ENCODE data around the gene ZNF664.

The ZNF664 gene

GRCh38 chr12:124024263-124024678 is 51.3 kb downstream of the ZNF664 start:
- H2BK5ac ChIP-seq (ENCODE audit: low read length), result no peak overlapping the region
- H2AK5ac ChIP-seq (ENCODE audit: low read depth, low read length), result no peak overlapping the region
- H3K4me3 ChIP-seq (ENCODE audit: low read length in 2 of 2), result no peak overlapping the region
- H3K36me3 ChIP-seq (replicated peaks in 1 of 2; ENCODE audit: control insufficient read depth in 2 of 2, insufficient read depth in 2 of 2, low read length in 2 of 2), result no peaks in the 10 kb centered on the region
- H4K8ac ChIP-seq (ENCODE audit: low read depth, low read length), result no peak overlapping the region
- H3K27ac ChIP-seq (replicated peaks; ENCODE audit: low read length), result no peak overlapping the region
- no peak overlapping the region for H3K4me2 ChIP-seq (ENCODE audit: insufficient read depth, low read length, poor library complexity, severe bottlenecking)
- no peak overlapping the region for H2BK120ac ChIP-seq (ENCODE audit: low read depth, low read length)
- no peak overlapping the region for H3K23ac ChIP-seq (ENCODE audit: low read depth, low read length, poor library complexity)
- no CpG with 5 or more reads among the region's 8 CpGs for WGBS, 2 donors (ENCODE audit: extremely low coverage in 2 of 2, insufficient read length in 2 of 2, insufficient replicate concordance in 1 of 2)
- no peak overlapping the region for H3K18ac ChIP-seq (ENCODE audit: low read length)
- H3K79me1 ChIP-seq (ENCODE audit: low read depth, low read length), result no peaks in the 10 kb centered on the region
- H3K9me3 ChIP-seq (replicated peaks in 1 of 2; ENCODE audit: control insufficient read depth in 2 of 2, insufficient read depth in 1 of 2, low read depth in 1 of 2, low read length in 2 of 2), result peaks cover 0 to 4% of the 10 kb centered on the region in 2 donors
- H3K9ac ChIP-seq (ENCODE audit: low read depth, low read length, poor library complexity), result no peak overlapping the region
- no peak overlapping the region for H4K91ac ChIP-seq (ENCODE audit: low read depth, low read length, poor library complexity)
- DNase-seq (ENCODE audit: low spot score), result no peak
- no peaks in the 10 kb centered on the region for H3K27me3 ChIP-seq (ENCODE audit: control insufficient read depth in 3 of 3, insufficient read depth in 3 of 3, low read depth in 1 of 3, low read length in 3 of 3)
- H3K4me1 ChIP-seq (ENCODE audit: control insufficient read depth in 2 of 2, insufficient read depth in 1 of 2, low read depth in 1 of 2, low read length in 2 of 2), result peaks cover 3 to 8% of the 10 kb centered on the region in 2 donors
- no peak overlapping the region for H2BK12ac ChIP-seq (ENCODE audit: low read length)
- H2BK15ac ChIP-seq (ENCODE audit: low read length), result no peak overlapping the region
- no peak overlapping the region for H3K4ac ChIP-seq (ENCODE audit: low read length)
- no peak overlapping the region for H3K14ac ChIP-seq (ENCODE audit: low read length)
- H2AFZ ChIP-seq (ENCODE audit: low read length), result no peak overlapping the region

DNA sequence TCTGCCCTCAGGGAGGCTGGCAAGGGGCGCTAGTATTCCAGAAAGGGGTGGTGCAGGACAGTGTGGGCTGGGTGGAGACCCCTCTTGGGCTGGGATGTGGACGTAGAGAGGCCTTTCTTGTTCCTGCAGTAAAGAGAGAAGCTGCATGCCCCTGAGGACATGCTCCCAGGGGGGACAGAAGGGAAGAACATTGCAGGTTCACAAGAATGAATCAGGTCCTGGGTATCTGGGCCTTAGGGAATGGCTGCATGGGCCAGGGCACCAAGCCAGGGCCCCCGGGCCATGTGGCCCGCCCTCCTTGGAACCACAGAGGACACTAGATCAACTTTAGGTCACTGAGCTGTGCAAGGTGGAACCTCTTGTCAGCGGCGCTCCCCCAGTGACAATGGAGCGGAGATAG is 51.8 kb downstream of the ZNF664 start:
- Histone ChIP-seq H3K9me3 (replicated peaks in 1 of 2; ENCODE audit: control insufficient read depth in 2 of 2, insufficient read depth in 1 of 2, low read depth in 1 of 2, low read length in 2 of 2) (peaks cover 0 to 4% of the 10 kb centered on the region in 2 donors), H3K9ac (ENCODE audit: low read depth, low read length, poor library complexity) (no peak overlapping the region), H4K8ac (ENCODE audit: low read depth, low read length) (no peak overlapping the region), H3K36me3 (replicated peaks in 1 of 2; ENCODE audit: control insufficient read depth in 2 of 2, insufficient read depth in 2 of 2, low read length in 2 of 2) (no peaks in the 10 kb centered on the region), H2BK15ac (ENCODE audit: low read length) (no peak overlapping the region), H3K4me3 (ENCODE audit: low read length in 2 of 2) (no peak overlapping the region), H3K4me1 (ENCODE audit: control insufficient read depth in 2 of 2, insufficient read depth in 1 of 2, low read depth in 1 of 2, low read length in 2 of 2) (peaks cover 3 to 8% of the 10 kb centered on the region in 2 donors), H3K4me2 (ENCODE audit: insufficient read depth, low read length, poor library complexity, severe bottlenecking) (no peak overlapping the region), H2AFZ (ENCODE audit: low read length) (no peak overlapping the region), H3K27ac (replicated peaks; ENCODE audit: low read length) (no peak overlapping the region), H3K23ac (ENCODE audit: low read depth, low read length, poor library complexity) (no peak overlapping the region), H3K4ac (ENCODE audit: low read length) (no peak overlapping the region), H3K18ac (ENCODE audit: low read length) (no peak overlapping the region), H2BK12ac (ENCODE audit: low read length) (no peak overlapping the region), H3K27me3 (ENCODE audit: control insufficient read depth in 3 of 3, insufficient read depth in 3 of 3, low read depth in 1 of 3, low read length in 3 of 3) (no peaks in the 10 kb centered on the region), H3K79me1 (ENCODE audit: low read depth, low read length) (no peaks in the 10 kb centered on the region), H3K14ac (ENCODE audit: low read length) (no peak overlapping the region), H4K91ac (ENCODE audit: low read depth, low read length, poor library complexity) (no peak overlapping the region), H2BK120ac (ENCODE audit: low read depth, low read length) (no peak overlapping the region), H2BK5ac (ENCODE audit: low read length) (no peak overlapping the region), H2AK5ac (ENCODE audit: low read depth, low read length) (no peak overlapping the region)
- WGBS, 2 donors (ENCODE audit: extremely low coverage in 2 of 2, insufficient read length in 2 of 2, insufficient replicate concordance in 1 of 2), result no CpG with 5 or more reads among the region's 7 CpGs
- DNase-seq (ENCODE audit: low spot score), result no peak

DNA sequence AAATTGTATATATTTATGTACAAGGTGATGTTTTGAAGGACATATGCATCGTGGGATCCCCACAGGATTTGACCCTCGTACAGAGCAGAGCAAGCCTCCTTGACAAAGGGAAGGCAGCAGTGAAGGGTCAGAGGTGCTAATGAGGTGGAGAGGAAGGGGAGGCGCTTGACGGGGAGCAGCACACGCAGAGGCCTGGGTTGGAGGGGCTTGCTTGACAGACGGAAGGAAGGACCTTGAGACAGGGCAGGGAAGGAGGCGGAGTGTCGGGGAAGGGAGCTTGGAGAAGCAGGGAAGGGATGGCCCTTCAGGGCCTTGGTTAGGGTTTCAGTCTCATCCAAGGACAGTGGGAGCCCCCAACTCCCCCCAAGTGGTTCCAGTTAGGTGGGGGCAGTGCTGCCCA is 52.6 kb downstream of the ZNF664 start:
- H3K36me3 ChIP-seq (replicated peaks in 1 of 2; ENCODE audit: control insufficient read depth in 2 of 2, insufficient read depth in 2 of 2, low read length in 2 of 2), result no peaks in the 10 kb centered on the region
- no peak overlapping the region for H3K9ac ChIP-seq (ENCODE audit: low read depth, low read length, poor library complexity)
- H2BK15ac ChIP-seq (ENCODE audit: low read length), result no peak overlapping the region
- no peak overlapping the region for H3K4me2 ChIP-seq (ENCODE audit: insufficient read depth, low read length, poor library complexity, severe bottlenecking)
- no peak overlapping the region for H4K8ac ChIP-seq (ENCODE audit: low read depth, low read length)
- no peak overlapping the region for H2BK120ac ChIP-seq (ENCODE audit: low read depth, low read length)
- H3K23ac ChIP-seq (ENCODE audit: low read depth, low read length, poor library complexity), result no peak overlapping the region
- no peak overlapping the region for H3K4ac ChIP-seq (ENCODE audit: low read length)
- no CpG with 5 or more reads among the region's 8 CpGs for WGBS, 2 donors (ENCODE audit: extremely low coverage in 2 of 2, insufficient read length in 2 of 2, insufficient replicate concordance in 1 of 2)
- no peak overlapping the region for H2AK5ac ChIP-seq (ENCODE audit: low read depth, low read length)
- no peak overlapping the region for H2BK12ac ChIP-seq (ENCODE audit: low read length)
- H3K18ac ChIP-seq (ENCODE audit: low read length), result no peak overlapping the region
- no peak overlapping the region for H3K27ac ChIP-seq (replicated peaks; ENCODE audit: low read length)
- H2BK5ac ChIP-seq (ENCODE audit: low read length), result no peak overlapping the region
- H3K27me3 ChIP-seq (ENCODE audit: control insufficient read depth in 3 of 3, insufficient read depth in 3 of 3, low read depth in 1 of 3, low read length in 3 of 3), result no peaks in the 10 kb centered on the region
- no peak for DNase-seq (ENCODE audit: low spot score)
- H3K79me1 ChIP-seq (ENCODE audit: low read depth, low read length), result no peaks in the 10 kb centered on the region
- H3K4me3 ChIP-seq (ENCODE audit: low read length in 2 of 2), result no peak overlapping the region
- no peak overlapping the region for H3K14ac ChIP-seq (ENCODE audit: low read length)
- peaks cover 0 to 4% of the 10 kb centered on the region in 2 donors for H3K9me3 ChIP-seq (replicated peaks in 1 of 2; ENCODE audit: control insufficient read depth in 2 of 2, insufficient read depth in 1 of 2, low read depth in 1 of 2, low read length in 2 of 2)
- H3K4me1 ChIP-seq (ENCODE audit: control insufficient read depth in 2 of 2, insufficient read depth in 1 of 2, low read depth in 1 of 2, low read length in 2 of 2), result peaks cover 6 to 8% of the 10 kb centered on the region in 2 donors
- H2AFZ ChIP-seq (ENCODE audit: low read length), result no peak overlapping the region
- no peak overlapping the region for H4K91ac ChIP-seq (ENCODE audit: low read depth, low read length, poor library complexity)

DNA sequence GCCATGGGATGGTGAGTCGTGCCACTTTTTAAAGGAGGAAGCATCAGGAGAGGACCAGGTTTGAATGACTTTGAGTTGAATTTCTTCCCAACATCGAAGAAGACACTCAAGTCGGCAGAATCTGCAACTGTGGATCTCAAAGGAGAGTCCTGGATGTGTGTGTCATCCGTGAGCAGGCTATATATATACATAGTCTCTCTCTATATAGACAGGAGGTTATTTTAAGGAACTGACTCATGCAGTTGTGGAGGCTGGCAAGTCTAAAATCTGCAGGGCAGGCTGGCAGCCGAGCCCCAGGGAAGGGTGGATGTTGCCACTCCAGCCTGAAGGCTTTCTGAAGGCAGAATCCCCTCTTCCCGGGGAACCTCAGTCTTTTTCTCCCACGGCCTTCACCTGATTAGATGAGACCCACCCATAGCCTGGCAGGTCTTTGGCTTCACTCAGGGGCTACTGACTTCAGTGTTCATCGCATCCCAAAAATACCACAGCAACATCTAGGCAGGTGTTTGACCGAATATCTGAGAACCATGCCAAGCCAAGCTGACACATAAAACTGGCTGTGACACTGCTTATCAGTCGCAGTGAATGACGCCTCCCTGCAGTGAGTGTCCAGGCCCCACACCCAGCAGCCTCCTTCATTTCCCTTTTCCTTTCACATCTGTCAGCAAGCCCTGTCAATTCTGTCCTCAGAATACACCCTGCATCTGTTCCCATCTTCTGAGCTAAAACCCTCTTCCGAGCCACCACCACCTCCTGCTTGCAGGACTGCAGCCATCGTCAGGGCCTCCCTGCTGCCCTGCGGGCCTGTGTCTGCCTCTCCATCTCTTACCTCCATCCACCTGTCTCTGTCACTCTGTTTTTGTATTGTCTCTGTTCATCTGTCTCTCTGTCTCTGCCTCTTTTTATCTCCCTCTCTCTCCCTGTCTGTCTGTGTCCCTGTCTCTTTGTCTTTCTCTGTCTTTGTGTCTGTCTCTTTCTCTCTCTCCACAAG is 54.0 kb downstream of the ZNF664 start:
- Histone ChIP-seq H3K4me3 (ENCODE audit: low read length in 2 of 2) (no peak overlapping the region), H2AK5ac (ENCODE audit: low read depth, low read length) (no peak overlapping the region), H3K18ac (ENCODE audit: low read length) (no peak overlapping the region), H2BK12ac (ENCODE audit: low read length) (no peak overlapping the region), H3K14ac (ENCODE audit: low read length) (no peak overlapping the region), H3K27ac (replicated peaks; ENCODE audit: low read length) (no peak overlapping the region), H3K9me3 (replicated peaks in 1 of 2; ENCODE audit: control insufficient read depth in 2 of 2, insufficient read depth in 1 of 2, low read depth in 1 of 2, low read length in 2 of 2) (peaks cover 0 to 2% of the 10 kb centered on the region in 2 donors), H3K9ac (ENCODE audit: low read depth, low read length, poor library complexity) (no peak overlapping the region), H3K27me3 (ENCODE audit: control insufficient read depth in 3 of 3, insufficient read depth in 3 of 3, low read depth in 1 of 3, low read length in 3 of 3) (no peaks in the 10 kb centered on the region), H3K36me3 (replicated peaks in 1 of 2; ENCODE audit: control insufficient read depth in 2 of 2, insufficient read depth in 2 of 2, low read length in 2 of 2) (no peaks in the 10 kb centered on the region), H4K8ac (ENCODE audit: low read depth, low read length) (no peak overlapping the region), H2BK15ac (ENCODE audit: low read length) (no peak overlapping the region), H3K4me2 (ENCODE audit: insufficient read depth, low read length, poor library complexity, severe bottlenecking) (no peak overlapping the region), H4K91ac (ENCODE audit: low read depth, low read length, poor library complexity) (no peak overlapping the region), H3K4ac (ENCODE audit: low read length) (no peak overlapping the region), H3K4me1 (ENCODE audit: control insufficient read depth in 2 of 2, insufficient read depth in 1 of 2, low read depth in 1 of 2, low read length in 2 of 2) (peaks cover 6 to 8% of the 10 kb centered on the region in 2 donors), H2BK5ac (ENCODE audit: low read length) (no peak overlapping the region), H2BK120ac (ENCODE audit: low read depth, low read length) (no peak overlapping the region), H3K79me1 (ENCODE audit: low read depth, low read length) (no peaks in the 10 kb centered on the region), H3K23ac (ENCODE audit: low read depth, low read length, poor library complexity) (no peak overlapping the region), H2AFZ (ENCODE audit: low read length) (no peak overlapping the region)
- no peak for DNase-seq (ENCODE audit: low spot score)
- no CpG with 5 or more reads among the region's 14 CpGs for WGBS, 2 donors (ENCODE audit: extremely low coverage in 2 of 2, insufficient read length in 2 of 2, insufficient replicate concordance in 1 of 2)

Data from neuronal stem cell (in vitro differentiated cells).